ENCODE results near the gene GPBP1. TPM values are rescaled to one million over a fixed set of nuclear protein-coding genes. Genes with fewer than 3 reads are reported as not detected.
"Not testable (repeated sequence)": the region's sequence is repeated elsewhere in the genome, so short reads cannot be mapped to it uniquely, and the experiment has no call there.

Gene GPBP1
- total and polyA plus RNA-seq, 2 experiments from 2014 or later, result 105 to 109 TPM

GRCh38 chr5:57167201-57167600, 6.7 kb upstream of the GPBP1 start:
- H3K9me3 Mint-ChIP-seq, result no peaks in the 10 kb centered on the region
- H3K4me3 Mint-ChIP-seq, result no peak overlapping the region
- no peak for ATAC-seq
- H3K27me3 Mint-ChIP-seq (ENCODE audit: insufficient read depth, low read depth, poor library complexity), result peaks cover 4% of the 10 kb centered on the region
- H3K27ac Mint-ChIP-seq, result no peak overlapping the region
- H2AFZ ChIP-seq, result no peak overlapping the region
- no peak overlapping the region for H3K4me3 ChIP-seq
- H3K36me3 Mint-ChIP-seq (ENCODE audit: low read depth), result no peaks in the 10 kb centered on the region
- H3K4me1 ChIP-seq (ENCODE audit: insufficient read depth), result no peaks in the 10 kb centered on the region; the same call in 1 of the 2 replicates
- H3K79me2 ChIP-seq (replicated peaks; ENCODE audit: insufficient read depth), result no peaks in the 10 kb centered on the region; the same call in 1 of the 2 replicates
- no peak for DNase-seq (ENCODE audit: low spot score)
- H3K9me2 ChIP-seq (ENCODE audit: insufficient read depth), result no peaks in the 10 kb centered on the region
- H3K4me1 Mint-ChIP-seq, result peaks cover 4% of the 10 kb centered on the region; the same call in 2 of the 3 replicates
- no peaks in the 10 kb centered on the region for H3K36me3 ChIP-seq (ENCODE audit: insufficient read depth)
- H3K27ac ChIP-seq (ENCODE audit: low read depth), result no peak overlapping the region
- H3K4me2 ChIP-seq, result no peak overlapping the region
- no peaks in the 10 kb centered on the region for H4K20me1 ChIP-seq (replicated peaks; ENCODE audit: insufficient read depth)
- no peaks in the 10 kb centered on the region for H3K27me3 ChIP-seq (ENCODE audit: insufficient read depth)
- H3F3A ChIP-seq (replicated peaks; ENCODE audit: low read depth), result no peaks in the 10 kb centered on the region
- TF ChIP-seq NANOG (IDR thresholded peaks at IDR 0.05; ENCODE audit: borderline replicate concordance) (no peak), CREB1 (CRISPR knock-in tag; IDR thresholded peaks at IDR 0.05; ENCODE audit: low read depth) (no peak), ZNF114 (CRISPR knock-in tag; IDR thresholded peaks at IDR 0.05) (no peak), EZH2phosphoT487 (IDR thresholded peaks at IDR 0.05; ENCODE audit: unreplicated experiment) (no peak), CTCF (conservative IDR thresholded peaks at IDR 0.05; ENCODE audit: low read depth in 2 of 2) (no peak)

GRCh38 chr5:57170116-57170515, 3.7 kb upstream of the GPBP1 start:
- DNase-seq (ENCODE audit: low spot score); H3K9me2 ChIP-seq (ENCODE audit: insufficient read depth); H3K36me3 ChIP-seq (ENCODE audit: insufficient read depth); H3K4me3 ChIP-seq; H3K27ac ChIP-seq (ENCODE audit: low read depth); H2AFZ ChIP-seq; H4K20me1 ChIP-seq (replicated peaks; ENCODE audit: insufficient read depth); H3K27me3 ChIP-seq (ENCODE audit: insufficient read depth); ATAC-seq; H3F3A ChIP-seq (replicated peaks; ENCODE audit: low read depth); H3K4me1 Mint-ChIP-seq; H3K36me3 Mint-ChIP-seq (ENCODE audit: low read depth); H3K9me3 Mint-ChIP-seq; H3K4me3 Mint-ChIP-seq; H3K4me1 ChIP-seq (ENCODE audit: insufficient read depth); H3K4me2 ChIP-seq; H3K27ac Mint-ChIP-seq: not testable (repeated sequence)
- peaks cover 10% of the 10 kb centered on the region for H3K27me3 Mint-ChIP-seq (ENCODE audit: insufficient read depth, low read depth, poor library complexity)
- H3K79me2 ChIP-seq (replicated peaks; ENCODE audit: insufficient read depth), result peaks cover 12% of the 10 kb centered on the region

DNA sequence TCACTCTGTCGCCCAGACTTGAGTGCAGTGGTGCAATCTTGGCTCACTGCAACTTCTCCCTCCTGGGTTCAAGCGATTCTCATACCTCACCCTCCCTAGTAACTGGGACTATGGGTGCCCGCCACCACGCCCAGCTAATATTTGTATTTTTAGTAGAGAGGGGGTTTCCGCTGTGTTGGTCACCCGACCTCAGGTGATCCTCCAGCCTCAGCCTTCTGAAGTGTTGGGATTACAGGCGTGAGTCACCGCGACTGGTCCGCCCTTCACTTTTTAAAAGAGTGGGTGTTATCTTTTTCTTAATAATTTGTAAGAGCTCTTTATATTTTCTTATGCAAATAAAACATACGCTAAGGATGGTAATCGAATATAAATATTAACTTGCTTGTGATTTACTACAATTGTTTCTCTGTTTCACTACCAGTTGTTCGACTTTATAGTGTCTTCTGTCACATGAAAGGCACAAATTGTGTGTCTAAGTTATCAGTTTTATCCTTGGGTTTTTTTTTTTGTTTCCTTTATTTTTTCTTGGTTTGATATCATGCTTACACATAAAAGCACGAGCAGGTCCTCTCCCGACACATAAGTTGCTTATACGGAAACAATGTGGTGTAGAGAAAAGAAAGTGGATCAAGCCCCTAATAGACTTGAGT, 1.9 kb upstream of the GPBP1 start:
- peaks cover 10% of the 10 kb centered on the region for H4K20me1 ChIP-seq (replicated peaks; ENCODE audit: insufficient read depth)
- no peak overlapping the region for H3K27ac ChIP-seq (ENCODE audit: low read depth)
- peaks cover 21% of the 10 kb centered on the region for H3K36me3 Mint-ChIP-seq (ENCODE audit: low read depth)
- no peaks in the 10 kb centered on the region for H3K9me2 ChIP-seq (ENCODE audit: insufficient read depth)
- peak overlapping the region; percentile 97 for H3K4me2 ChIP-seq
- no peaks in the 10 kb centered on the region; the same call in 1 of the 2 replicates for H3K4me1 ChIP-seq (ENCODE audit: insufficient read depth)
- H3K27me3 ChIP-seq (ENCODE audit: insufficient read depth), result no peaks in the 10 kb centered on the region
- H2AFZ ChIP-seq, result peak overlapping the region; percentile 80; the same call in 1 of the 2 replicates
- H3K36me3 ChIP-seq (ENCODE audit: insufficient read depth), result no peaks in the 10 kb centered on the region; the same call in 1 of the 2 replicates
- peaks cover 15% of the 10 kb centered on the region for H3K27me3 Mint-ChIP-seq (ENCODE audit: insufficient read depth, low read depth, poor library complexity)
- TF ChIP-seq POLR2AphosphoS5 (IDR thresholded peaks at IDR 0.05; ENCODE audit: low read depth) (no peak), JUNB (IDR thresholded peaks at IDR 0.05; ENCODE audit: unreplicated experiment) (no peak)
- DNase-seq (ENCODE audit: low spot score) (no peak), ATAC-seq (no peak)
- H3K4me1 Mint-ChIP-seq, result peaks cover 18% of the 10 kb centered on the region; the same call in 2 of the 3 replicates
- H3K27ac Mint-ChIP-seq, result no peak overlapping the region
- H3F3A ChIP-seq (replicated peaks; ENCODE audit: low read depth), result peaks cover 7% of the 10 kb centered on the region; the same call in 1 of the 2 replicates
- H3K4me3 Mint-ChIP-seq, result peak overlapping the region; percentile 91
- H3K9me3 Mint-ChIP-seq, result no peaks in the 10 kb centered on the region
- H3K79me2 ChIP-seq (replicated peaks; ENCODE audit: insufficient read depth), result peaks cover 30% of the 10 kb centered on the region
- H3K4me3 ChIP-seq, result peak overlapping the region; percentile 93

Data from GM23338 (cell line).